ENCODE data around the gene HBE1. TPM values are rescaled to one million over a fixed set of nuclear protein-coding genes. Genes with fewer than 3 reads are reported as not detected.

Gene HBE1
- total and polyA plus RNA-seq, 2 experiments from 2014 or later = not detected

- TF ChIP-seq, protein P1, sequence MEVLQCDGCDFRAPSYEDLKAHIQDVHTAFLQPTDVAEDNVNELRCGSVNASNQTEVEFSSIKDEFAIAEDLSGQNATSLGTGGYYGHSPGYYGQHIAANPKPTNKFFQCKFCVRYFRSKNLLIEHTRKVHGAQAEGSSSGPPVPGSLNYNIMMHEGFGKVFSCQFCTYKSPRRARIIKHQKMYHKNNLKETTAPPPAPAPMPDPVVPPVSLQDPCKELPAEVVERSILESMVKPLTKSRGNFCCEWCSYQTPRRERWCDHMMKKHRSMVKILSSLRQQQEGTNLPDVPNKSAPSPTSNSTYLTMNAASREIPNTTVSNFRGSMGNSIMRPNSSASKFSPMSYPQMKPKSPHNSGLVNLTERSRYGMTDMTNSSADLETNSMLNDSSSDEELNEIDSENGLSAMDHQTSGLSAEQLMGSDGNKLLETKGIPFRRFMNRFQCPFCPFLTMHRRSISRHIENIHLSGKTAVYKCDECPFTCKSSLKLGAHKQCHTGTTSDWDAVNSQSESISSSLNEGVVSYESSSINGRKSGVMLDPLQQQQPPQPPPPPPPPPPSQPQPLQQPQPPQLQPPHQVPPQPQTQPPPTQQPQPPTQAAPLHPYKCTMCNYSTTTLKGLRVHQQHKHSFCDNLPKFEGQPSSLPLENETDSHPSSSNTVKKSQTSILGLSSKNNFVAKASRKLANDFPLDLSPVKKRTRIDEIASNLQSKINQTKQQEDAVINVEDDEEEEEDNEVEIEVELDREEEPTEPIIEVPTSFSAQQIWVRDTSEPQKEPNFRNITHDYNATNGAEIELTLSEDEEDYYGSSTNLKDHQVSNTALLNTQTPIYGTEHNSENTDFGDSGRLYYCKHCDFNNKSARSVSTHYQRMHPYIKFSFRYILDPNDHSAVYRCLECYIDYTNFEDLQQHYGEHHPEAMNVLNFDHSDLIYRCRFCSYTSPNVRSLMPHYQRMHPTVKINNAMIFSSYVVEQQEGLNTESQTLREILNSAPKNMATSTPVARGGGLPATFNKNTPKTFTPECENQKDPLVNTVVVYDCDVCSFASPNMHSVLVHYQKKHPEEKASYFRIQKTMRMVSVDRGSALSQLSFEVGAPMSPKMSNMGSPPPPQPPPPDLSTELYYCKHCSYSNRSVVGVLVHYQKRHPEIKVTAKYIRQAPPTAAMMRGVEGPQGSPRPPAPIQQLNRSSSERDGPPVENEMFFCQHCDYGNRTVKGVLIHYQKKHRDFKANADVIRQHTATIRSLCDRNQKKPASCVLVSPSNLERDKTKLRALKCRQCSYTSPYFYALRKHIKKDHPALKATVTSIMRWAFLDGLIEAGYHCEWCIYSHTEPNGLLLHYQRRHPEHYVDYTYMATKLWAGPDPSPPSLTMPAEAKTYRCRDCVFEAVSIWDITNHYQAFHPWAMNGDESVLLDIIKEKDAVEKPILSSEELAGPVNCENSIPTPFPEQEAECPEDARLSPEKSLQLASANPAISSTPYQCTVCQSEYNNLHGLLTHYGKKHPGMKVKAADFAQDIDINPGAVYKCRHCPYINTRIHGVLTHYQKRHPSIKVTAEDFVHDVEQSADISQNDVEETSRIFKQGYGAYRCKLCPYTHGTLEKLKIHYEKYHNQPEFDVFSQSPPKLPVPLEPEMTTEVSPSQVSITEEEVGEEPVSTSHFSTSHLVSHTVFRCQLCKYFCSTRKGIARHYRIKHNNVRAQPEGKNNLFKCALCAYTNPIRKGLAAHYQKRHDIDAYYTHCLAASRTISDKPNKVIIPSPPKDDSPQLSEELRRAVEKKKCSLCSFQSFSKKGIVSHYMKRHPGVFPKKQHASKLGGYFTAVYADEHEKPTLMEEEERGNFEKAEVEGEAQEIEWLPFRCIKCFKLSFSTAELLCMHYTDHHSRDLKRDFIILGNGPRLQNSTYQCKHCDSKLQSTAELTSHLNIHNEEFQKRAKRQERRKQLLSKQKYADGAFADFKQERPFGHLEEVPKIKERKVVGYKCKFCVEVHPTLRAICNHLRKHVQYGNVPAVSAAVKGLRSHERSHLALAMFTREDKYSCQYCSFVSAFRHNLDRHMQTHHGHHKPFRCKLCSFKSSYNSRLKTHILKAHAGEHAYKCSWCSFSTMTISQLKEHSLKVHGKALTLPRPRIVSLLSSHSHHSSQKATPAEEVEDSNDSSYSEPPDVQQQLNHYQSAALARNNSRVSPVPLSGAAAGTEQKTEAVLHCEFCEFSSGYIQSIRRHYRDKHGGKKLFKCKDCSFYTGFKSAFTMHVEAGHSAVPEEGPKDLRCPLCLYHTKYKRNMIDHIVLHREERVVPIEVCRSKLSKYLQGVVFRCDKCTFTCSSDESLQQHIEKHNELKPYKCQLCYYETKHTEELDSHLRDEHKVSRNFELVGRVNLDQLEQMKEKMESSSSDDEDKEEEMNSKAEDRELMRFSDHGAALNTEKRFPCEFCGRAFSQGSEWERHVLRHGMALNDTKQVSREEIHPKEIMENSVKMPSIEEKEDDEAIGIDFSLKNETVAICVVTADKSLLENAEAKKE (CRISPR knock-in tag; IDR thresholded peaks at IDR 0.05) = no peak
- TF ChIP-seq STAT1 (IDR thresholded peaks at IDR 0.05; ENCODE audit: unreplicated experiment) = no peak
Observed at GRCh38 chr11:5246772-5247471, 22.8 kb downstream of the HBE1 start (continued).

GRCh38 chr11:5245155-5245554 is 24.6 kb downstream of the HBE1 start:
- no peak for ATAC-seq
- no peak overlapping the region for H3K27ac Mint-ChIP-seq
- TF ChIP-seq CREB1 (CRISPR knock-in tag; IDR thresholded peaks at IDR 0.05; ENCODE audit: low read depth) = no peak
- TF ChIP-seq, protein P1 (CRISPR knock-in tag; IDR thresholded peaks at IDR 0.05) = no peak
- TF ChIP-seq, protein P2, sequence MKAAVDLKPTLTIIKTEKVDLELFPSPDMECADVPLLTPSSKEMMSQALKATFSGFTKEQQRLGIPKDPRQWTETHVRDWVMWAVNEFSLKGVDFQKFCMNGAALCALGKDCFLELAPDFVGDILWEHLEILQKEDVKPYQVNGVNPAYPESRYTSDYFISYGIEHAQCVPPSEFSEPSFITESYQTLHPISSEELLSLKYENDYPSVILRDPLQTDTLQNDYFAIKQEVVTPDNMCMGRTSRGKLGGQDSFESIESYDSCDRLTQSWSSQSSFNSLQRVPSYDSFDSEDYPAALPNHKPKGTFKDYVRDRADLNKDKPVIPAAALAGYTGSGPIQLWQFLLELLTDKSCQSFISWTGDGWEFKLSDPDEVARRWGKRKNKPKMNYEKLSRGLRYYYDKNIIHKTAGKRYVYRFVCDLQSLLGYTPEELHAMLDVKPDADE (IDR thresholded peaks at IDR 0.05) = no peak

More at GRCh38 chr11:5245155-5245554, 24.6 kb downstream of the HBE1 start:
- Histone ChIP-seq H3K4me2 (no peak overlapping the region), H3F3A (replicated peaks; ENCODE audit: low read depth) (no peaks in the 10 kb centered on the region), H3K36me3 (ENCODE audit: insufficient read depth) (no peaks in the 10 kb centered on the region), H3K9me2 (ENCODE audit: insufficient read depth) (0 out of 2 replicates have a peak, but pooled peaks cover 2% of the 10 kb centered on the region), H3K4me1 (ENCODE audit: insufficient read depth) (no peaks in the 10 kb centered on the region), H3K4me3 (no peak overlapping the region), H4K20me1 (replicated peaks; ENCODE audit: insufficient read depth) (no peaks in the 10 kb centered on the region), H2AFZ (no peak overlapping the region), H3K27ac (ENCODE audit: low read depth) (no peak overlapping the region), H3K27me3 (ENCODE audit: insufficient read depth) (no peaks in the 10 kb centered on the region), H3K79me2 (replicated peaks; ENCODE audit: insufficient read depth) (no peaks in the 10 kb centered on the region)
- Mint-ChIP-seq H3K27me3 (ENCODE audit: insufficient read depth, low read depth, poor library complexity) (peaks cover 9% of the 10 kb centered on the region), H3K36me3 (ENCODE audit: low read depth) (no peaks in the 10 kb centered on the region), H3K4me3 (no peak overlapping the region), H3K9me3 (no peaks in the 10 kb centered on the region), H3K4me1 (no peaks in the 10 kb centered on the region)
- no peak for DNase-seq (ENCODE audit: low spot score)
